Measurements from ENCODE around the gene ERG.

The ERG gene

DNA sequence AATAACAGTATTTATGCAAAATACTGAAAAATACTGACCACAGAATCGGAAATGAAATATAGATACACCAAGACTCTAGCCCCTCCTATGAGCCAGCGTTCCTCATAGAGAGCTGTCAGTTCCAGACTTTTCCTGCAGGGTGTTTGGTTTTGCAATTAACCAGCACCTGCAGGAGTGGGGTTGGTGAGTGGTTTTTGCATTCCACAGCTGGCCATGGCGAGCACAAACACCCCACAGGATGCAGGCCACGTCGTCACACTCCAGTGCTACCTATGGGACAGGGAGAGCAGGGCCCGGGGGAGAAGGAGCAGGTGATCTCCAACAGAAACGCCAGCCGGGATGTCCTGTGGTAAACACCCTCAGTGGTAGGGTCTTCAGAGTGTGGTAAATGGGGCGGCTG is 94.1 kb downstream of the ERG start:
- Histone ChIP-seq H3K9me3 (ENCODE audit: control insufficient read depth in 5 of 5, low read length in 5 of 5) (no peaks in the 10 kb centered on the region), H3K4me3 (ENCODE audit: low read depth in 1 of 5, low read length in 5 of 5) (no peak overlapping the region), H3K27me3 (ENCODE audit: control insufficient read depth in 5 of 5, insufficient read depth in 4 of 5, low read length in 5 of 5) (peaks cover 0 to 5% (median 0%) of the 10 kb centered on the region in 5 donors), H3K9ac (ENCODE audit: low read length in 5 of 5) (no peak overlapping the region), H3K27ac (ENCODE audit: low read depth, low read length) (no peak overlapping the region), H3K4me1 (ENCODE audit: control insufficient read depth in 5 of 5, insufficient read depth in 5 of 5, low read length in 5 of 5) (peaks cover 0 to 8% (median 0%) of the 10 kb centered on the region in 5 donors), H3K36me3 (ENCODE audit: control insufficient read depth in 5 of 5, insufficient read depth in 5 of 5, low read length in 5 of 5) (peaks cover 0 to 25% (median 15%) of the 10 kb centered on the region in 5 donors)

DNA sequence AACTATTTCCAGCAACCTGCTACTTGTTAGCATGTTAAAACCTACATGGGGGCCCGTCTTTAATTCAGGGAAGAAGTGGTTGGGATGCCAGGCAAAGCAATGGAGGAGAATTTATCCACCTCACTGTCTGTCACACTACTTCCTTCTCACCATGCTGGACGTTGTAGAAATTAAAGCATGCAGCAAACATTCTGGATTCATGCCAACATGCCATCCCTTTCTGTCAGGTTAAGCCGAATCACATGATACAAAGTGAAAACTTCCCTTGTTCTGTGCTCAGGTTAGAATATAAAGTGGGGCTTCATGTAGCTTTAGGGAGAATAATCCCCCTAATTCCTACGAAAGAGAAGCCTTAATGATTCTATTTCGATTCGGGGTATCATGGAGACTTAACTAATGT is 95.5 kb downstream of the ERG start:
- Histone ChIP-seq H3K27me3 (ENCODE audit: control insufficient read depth in 5 of 5, insufficient read depth in 4 of 5, low read length in 5 of 5) (peaks cover 0 to 5% (median 0%) of the 10 kb centered on the region in 5 donors), H3K36me3 (ENCODE audit: control insufficient read depth in 5 of 5, insufficient read depth in 5 of 5, low read length in 5 of 5) (peaks cover 0 to 36% (median 18%) of the 10 kb centered on the region in 5 donors), H3K9ac (ENCODE audit: low read length in 5 of 5) (no peak overlapping the region), H3K27ac (ENCODE audit: low read depth, low read length) (no peak overlapping the region), H3K4me3 (ENCODE audit: low read depth in 1 of 5, low read length in 5 of 5) (no peak overlapping the region), H3K9me3 (ENCODE audit: control insufficient read depth in 5 of 5, low read length in 5 of 5) (no peaks in the 10 kb centered on the region), H3K4me1 (ENCODE audit: control insufficient read depth in 5 of 5, insufficient read depth in 5 of 5, low read length in 5 of 5) (peaks cover 0 to 8% (median 0%) of the 10 kb centered on the region in 5 donors)

GRCh38 chr21:38402291-38402690 is 96.0 kb downstream of the ERG start:
- no peak overlapping the region for H3K9ac ChIP-seq (ENCODE audit: low read length in 5 of 5)
- H3K27ac ChIP-seq (ENCODE audit: low read depth, low read length), result no peak overlapping the region
- no peak overlapping the region for H3K4me3 ChIP-seq (ENCODE audit: low read depth in 1 of 5, low read length in 5 of 5)
- no peaks in the 10 kb centered on the region for H3K9me3 ChIP-seq (ENCODE audit: control insufficient read depth in 5 of 5, low read length in 5 of 5)
- peaks cover 0 to 8% (median 0%) of the 10 kb centered on the region in 5 donors for H3K4me1 ChIP-seq (ENCODE audit: control insufficient read depth in 5 of 5, insufficient read depth in 5 of 5, low read length in 5 of 5)
- H3K36me3 ChIP-seq (ENCODE audit: control insufficient read depth in 5 of 5, insufficient read depth in 5 of 5, low read length in 5 of 5), result peaks cover 0 to 36% (median 19%) of the 10 kb centered on the region in 5 donors
- peaks cover 0 to 5% (median 0%) of the 10 kb centered on the region in 5 donors for H3K27me3 ChIP-seq (ENCODE audit: control insufficient read depth in 5 of 5, insufficient read depth in 4 of 5, low read length in 5 of 5)

GRCh38 chr21:38401191-38401926 is 96.9 kb downstream of the ERG start:
- H3K36me3 ChIP-seq (ENCODE audit: control insufficient read depth in 5 of 5, insufficient read depth in 5 of 5, low read length in 5 of 5), result peaks cover 0 to 39% (median 19%) of the 10 kb centered on the region in 5 donors
- no peak overlapping the region for H3K27ac ChIP-seq (ENCODE audit: low read depth, low read length)
- H3K9me3 ChIP-seq (ENCODE audit: control insufficient read depth in 5 of 5, low read length in 5 of 5), result no peaks in the 10 kb centered on the region

GRCh38 chr21:38400195-38400919 is 97.9 kb downstream of the ERG start:
- Histone ChIP-seq H3K27ac (ENCODE audit: low read depth, low read length) (no peak overlapping the region), H3K36me3 (ENCODE audit: control insufficient read depth in 5 of 5, insufficient read depth in 5 of 5, low read length in 5 of 5) (peaks cover 0 to 39% (median 19%) of the 10 kb centered on the region in 5 donors), H3K4me3 (ENCODE audit: low read depth in 1 of 5, low read length in 5 of 5) (no peak overlapping the region), H3K4me1 (ENCODE audit: control insufficient read depth in 5 of 5, insufficient read depth in 5 of 5, low read length in 5 of 5) (peaks cover 0 to 8% (median 0%) of the 10 kb centered on the region in 5 donors), H3K9me3 (ENCODE audit: control insufficient read depth in 5 of 5, low read length in 5 of 5) (no peaks in the 10 kb centered on the region), H3K9ac (ENCODE audit: low read length in 5 of 5) (no peak overlapping the region), H3K27me3 (ENCODE audit: control insufficient read depth in 5 of 5, insufficient read depth in 4 of 5, low read length in 5 of 5) (peaks cover 0 to 7% (median 2%) of the 10 kb centered on the region in 5 donors)

More at GRCh38 chr21:38401191-38401926, 96.9 kb downstream of the ERG start:
- H3K4me3 ChIP-seq (ENCODE audit: low read depth in 1 of 5, low read length in 5 of 5), result no peak overlapping the region
- peaks cover 0 to 8% (median 0%) of the 10 kb centered on the region in 5 donors for H3K4me1 ChIP-seq (ENCODE audit: control insufficient read depth in 5 of 5, insufficient read depth in 5 of 5, low read length in 5 of 5)
- H3K27me3 ChIP-seq (ENCODE audit: control insufficient read depth in 5 of 5, insufficient read depth in 4 of 5, low read length in 5 of 5), result peaks cover 0 to 5% (median 2%) of the 10 kb centered on the region in 5 donors
- no peak overlapping the region for H3K9ac ChIP-seq (ENCODE audit: low read length in 5 of 5)

- no peak overlapping the region for H3K27ac ChIP-seq (ENCODE audit: low read depth, low read length)
- no peak overlapping the region for H3K4me3 ChIP-seq (ENCODE audit: low read depth in 1 of 5, low read length in 5 of 5)
- no peak overlapping the region for H3K9ac ChIP-seq (ENCODE audit: low read length in 5 of 5)
- H3K27me3 ChIP-seq (ENCODE audit: control insufficient read depth in 5 of 5, insufficient read depth in 4 of 5, low read length in 5 of 5), result peaks cover 0 to 5% (median 0%) of the 10 kb centered on the region in 5 donors
- H3K9me3 ChIP-seq (ENCODE audit: control insufficient read depth in 5 of 5, low read length in 5 of 5), result no peaks in the 10 kb centered on the region
- H3K4me1 ChIP-seq (ENCODE audit: control insufficient read depth in 5 of 5, insufficient read depth in 5 of 5, low read length in 5 of 5), result no peaks in the 10 kb centered on the region
- H3K36me3 ChIP-seq (ENCODE audit: control insufficient read depth in 5 of 5, insufficient read depth in 5 of 5, low read length in 5 of 5), result peaks cover 0 to 39% (median 19%) of the 10 kb centered on the region in 5 donors
Observed at GRCh38 chr21:38399103-38399502, 99.2 kb downstream of the ERG start.

GRCh38 chr21:38396325-38396724 is 102.0 kb downstream of the ERG start:
- no peak overlapping the region for H3K4me3 ChIP-seq (ENCODE audit: low read depth in 1 of 5, low read length in 5 of 5)
- H3K9ac ChIP-seq (ENCODE audit: low read length in 5 of 5), result no peak overlapping the region
- H3K36me3 ChIP-seq (ENCODE audit: control insufficient read depth in 5 of 5, insufficient read depth in 5 of 5, low read length in 5 of 5), result peaks cover 0 to 27% (median 16%) of the 10 kb centered on the region in 5 donors
- H3K4me1 ChIP-seq (ENCODE audit: control insufficient read depth in 5 of 5, insufficient read depth in 5 of 5, low read length in 5 of 5), result peaks cover 0 to 2% (median 0%) of the 10 kb centered on the region in 5 donors
- H3K27me3 ChIP-seq (ENCODE audit: control insufficient read depth in 5 of 5, insufficient read depth in 4 of 5, low read length in 5 of 5), result peaks cover 0 to 4% (median 0%) of the 10 kb centered on the region in 5 donors
- no peaks in the 10 kb centered on the region for H3K9me3 ChIP-seq (ENCODE audit: control insufficient read depth in 5 of 5, low read length in 5 of 5)
- no peak overlapping the region for H3K27ac ChIP-seq (ENCODE audit: low read depth, low read length)

DNA sequence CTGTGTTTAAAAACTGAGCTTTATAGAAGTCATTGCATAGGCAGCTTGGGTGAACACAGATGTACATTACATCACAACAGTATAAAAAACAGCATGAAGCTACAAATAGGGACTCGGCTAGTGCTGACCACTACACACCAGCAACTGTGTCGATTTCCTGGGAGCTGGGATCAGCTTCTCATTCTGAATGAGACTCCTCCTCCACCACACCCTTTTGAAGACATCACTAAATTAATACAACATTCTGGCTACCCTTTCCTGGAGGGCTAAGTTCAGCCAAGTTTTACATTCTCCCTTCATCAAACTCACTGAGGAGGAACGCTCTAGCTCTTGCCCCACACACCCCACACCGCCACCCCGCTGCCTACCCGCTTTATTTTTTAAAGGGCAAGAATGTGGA is 102.7 kb downstream of the ERG start:
- Histone ChIP-seq H3K9me3 (ENCODE audit: control insufficient read depth in 5 of 5, low read length in 5 of 5) (no peaks in the 10 kb centered on the region), H3K4me3 (ENCODE audit: low read depth in 1 of 5, low read length in 5 of 5) (no peak overlapping the region), H3K27me3 (ENCODE audit: control insufficient read depth in 5 of 5, insufficient read depth in 4 of 5, low read length in 5 of 5) (peaks cover 0 to 4% (median 0%) of the 10 kb centered on the region in 5 donors), H3K9ac (ENCODE audit: low read length in 5 of 5) (no peak overlapping the region), H3K4me1 (ENCODE audit: control insufficient read depth in 5 of 5, insufficient read depth in 5 of 5, low read length in 5 of 5) (peaks cover 0 to 2% (median 0%) of the 10 kb centered on the region in 5 donors), H3K27ac (ENCODE audit: low read depth, low read length) (no peak overlapping the region), H3K36me3 (ENCODE audit: control insufficient read depth in 5 of 5, insufficient read depth in 5 of 5, low read length in 5 of 5) (peaks cover 0 to 30% (median 18%) of the 10 kb centered on the region in 5 donors)

DNA sequence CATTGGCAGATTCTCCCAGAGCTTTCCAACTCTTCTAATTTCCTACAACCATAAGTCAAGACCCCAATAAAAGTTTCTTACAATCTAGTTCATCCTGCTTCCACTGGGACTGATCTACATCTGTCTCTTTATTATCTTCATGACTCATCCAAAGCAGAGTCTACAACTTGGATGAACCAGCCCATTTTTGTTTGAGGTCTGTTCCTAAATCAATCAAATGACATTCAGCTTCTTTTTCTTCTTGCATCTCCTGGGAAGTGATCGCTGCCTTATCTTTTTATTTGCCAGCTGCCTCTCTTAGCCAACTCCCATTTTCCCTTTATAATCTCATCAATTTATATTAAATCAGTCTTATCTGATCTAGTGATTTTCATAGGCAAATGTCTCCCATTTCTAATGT is 105.6 kb downstream of the ERG start:
- no peak overlapping the region for H3K9ac ChIP-seq (ENCODE audit: low read length in 5 of 5)
- no peak overlapping the region for H3K4me3 ChIP-seq (ENCODE audit: low read depth in 1 of 5, low read length in 5 of 5)

GRCh38 chr21:38389896-38390295 is 108.4 kb downstream of the ERG start:
- Histone ChIP-seq H3K9me3 (ENCODE audit: control insufficient read depth in 5 of 5, low read length in 5 of 5) (no peaks in the 10 kb centered on the region), H3K36me3 (ENCODE audit: control insufficient read depth in 5 of 5, insufficient read depth in 5 of 5, low read length in 5 of 5) (peaks cover 0 to 18% (median 7%) of the 10 kb centered on the region in 5 donors), H3K27me3 (ENCODE audit: control insufficient read depth in 5 of 5, insufficient read depth in 4 of 5, low read length in 5 of 5) (peaks cover 0 to 4% (median 0%) of the 10 kb centered on the region in 5 donors), H3K4me3 (ENCODE audit: low read depth in 1 of 5, low read length in 5 of 5) (no peak overlapping the region), H3K9ac (ENCODE audit: low read length in 5 of 5) (no peak overlapping the region), H3K27ac (ENCODE audit: low read depth, low read length) (no peak overlapping the region), H3K4me1 (ENCODE audit: control insufficient read depth in 5 of 5, insufficient read depth in 5 of 5, low read length in 5 of 5) (peaks cover 0 to 21% (median 2%) of the 10 kb centered on the region in 5 donors)

More for the DNA sequence above, 105.6 kb downstream of the ERG start:
- H3K36me3 ChIP-seq (ENCODE audit: control insufficient read depth in 5 of 5, insufficient read depth in 5 of 5, low read length in 5 of 5), result peaks cover 0 to 11% (median 5%) of the 10 kb centered on the region in 5 donors
- H3K27me3 ChIP-seq (ENCODE audit: control insufficient read depth in 5 of 5, insufficient read depth in 4 of 5, low read length in 5 of 5), result peaks cover 0 to 7% (median 0%) of the 10 kb centered on the region in 5 donors
- peaks cover 0 to 14% (median 2%) of the 10 kb centered on the region in 5 donors for H3K4me1 ChIP-seq (ENCODE audit: control insufficient read depth in 5 of 5, insufficient read depth in 5 of 5, low read length in 5 of 5)
- no peak overlapping the region for H3K27ac ChIP-seq (ENCODE audit: low read depth, low read length)
- no peaks in the 10 kb centered on the region for H3K9me3 ChIP-seq (ENCODE audit: control insufficient read depth in 5 of 5, low read length in 5 of 5)

Data from subcutaneous abdominal adipose tissue (tissue), 5 donors.